GM18499 (cell line): ENCODE measurements around the gene STIM2.
"Not testable (repeated sequence)": the region's sequence is repeated elsewhere in the genome, so short reads cannot be mapped to it uniquely, and the experiment has no call there.

Experiments
- ATAC-seq: cut with Tn5 transposase; IDR thresholded peaks from one replicate; pipeline ENCODE4 v1.9.1; 2021; ENCODE audit warnings: moderate number of reproducible peaks; ENCODE audit not compliant: insufficient read depth, unreplicated experiment

The STIM2 gene

DNA sequence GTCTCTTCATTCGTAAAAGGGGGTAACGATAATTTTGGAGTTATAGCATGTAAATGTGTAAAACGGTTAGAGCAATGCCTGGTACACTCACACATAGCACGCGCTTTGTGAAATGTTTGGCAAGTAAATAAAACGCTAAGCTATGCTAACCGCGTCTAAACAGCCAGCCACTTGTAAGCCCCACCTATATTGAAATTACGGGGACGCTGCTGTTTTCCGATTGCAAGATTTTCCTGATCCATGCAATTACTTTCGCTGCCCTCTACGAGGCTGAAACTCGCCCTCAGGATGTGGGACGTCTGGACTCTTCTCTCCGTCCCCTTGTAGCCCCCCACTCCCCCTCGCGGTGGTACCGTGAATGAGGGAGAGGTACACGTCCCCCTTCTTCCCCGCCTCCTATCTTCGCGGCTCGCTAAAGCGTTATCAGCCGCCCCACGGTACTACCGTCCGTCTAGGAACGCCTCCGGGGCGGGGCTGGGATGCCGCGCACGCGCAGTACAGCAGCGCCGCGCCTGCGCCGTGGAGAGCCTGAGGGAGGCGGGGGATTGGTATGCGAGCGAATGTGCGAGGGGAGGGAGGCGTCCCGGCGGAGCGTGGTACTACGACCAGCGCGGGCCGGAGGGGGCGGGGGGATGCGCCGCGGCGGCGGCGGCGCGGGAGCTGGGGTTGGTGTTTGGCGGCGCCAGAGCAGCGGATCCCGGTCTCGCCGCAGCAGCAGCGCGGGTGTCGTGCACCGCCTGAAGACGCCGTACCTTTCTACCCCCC lies at the start of gene STIM2:
Gene STIM2, plus strand, starts transcription at position 685 of the 765 bp plus-strand sequence.
- peak; percentile 36 for ATAC-seq

DNA sequence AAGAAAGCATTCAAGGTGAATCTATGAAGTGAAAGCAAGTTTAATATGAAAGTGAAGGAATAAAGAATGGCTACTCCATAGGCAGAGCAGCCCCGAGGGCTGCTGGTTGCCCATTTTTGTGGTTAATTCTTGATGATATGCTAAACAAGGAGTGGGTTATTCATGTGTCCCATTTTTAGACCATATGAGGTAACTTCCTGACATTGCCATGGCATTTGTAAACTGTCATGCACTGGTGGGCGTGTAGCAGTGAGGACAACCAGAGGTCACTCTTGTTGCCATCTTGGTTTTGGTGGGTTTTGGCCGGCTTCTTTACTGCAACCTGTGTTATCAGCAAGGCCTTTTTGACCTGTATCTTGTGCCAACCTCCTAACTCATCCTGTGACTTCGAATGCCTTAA lies 49.1 kb upstream of the STIM2 start:
- ATAC-seq, result not testable (repeated sequence)

DNA sequence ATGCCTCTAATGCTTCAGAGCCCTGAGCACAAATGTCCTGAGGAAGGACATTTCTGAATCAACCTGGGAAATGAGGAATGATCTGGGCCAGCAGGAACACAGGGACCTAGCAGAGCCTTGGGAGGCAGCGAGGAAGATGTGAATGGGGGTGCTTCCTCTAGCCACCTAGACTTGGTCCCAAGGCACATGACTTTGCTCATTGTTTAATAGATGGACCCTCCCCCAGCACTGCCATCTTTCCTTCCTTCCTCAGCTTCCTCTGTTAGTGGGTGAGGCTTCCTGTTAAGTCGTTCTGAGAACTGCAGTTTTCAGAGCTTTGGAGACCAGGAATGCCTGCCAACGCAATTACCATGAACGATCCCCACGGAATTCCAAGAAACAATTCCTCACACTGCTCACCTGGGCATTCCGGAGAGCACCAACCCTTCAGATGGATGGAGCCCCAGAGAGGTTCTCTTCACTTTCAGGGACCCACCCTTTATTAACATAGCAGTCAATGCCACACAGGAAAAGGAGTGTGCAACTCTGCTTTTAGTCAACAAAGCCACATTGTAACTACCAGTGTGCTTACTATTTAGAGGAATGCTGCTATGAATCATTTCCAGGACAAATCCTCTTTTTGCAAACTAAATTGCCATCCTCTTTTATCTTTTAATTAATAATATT lies 48.5 kb upstream of the STIM2 start:
- no peak for ATAC-seq

DNA sequence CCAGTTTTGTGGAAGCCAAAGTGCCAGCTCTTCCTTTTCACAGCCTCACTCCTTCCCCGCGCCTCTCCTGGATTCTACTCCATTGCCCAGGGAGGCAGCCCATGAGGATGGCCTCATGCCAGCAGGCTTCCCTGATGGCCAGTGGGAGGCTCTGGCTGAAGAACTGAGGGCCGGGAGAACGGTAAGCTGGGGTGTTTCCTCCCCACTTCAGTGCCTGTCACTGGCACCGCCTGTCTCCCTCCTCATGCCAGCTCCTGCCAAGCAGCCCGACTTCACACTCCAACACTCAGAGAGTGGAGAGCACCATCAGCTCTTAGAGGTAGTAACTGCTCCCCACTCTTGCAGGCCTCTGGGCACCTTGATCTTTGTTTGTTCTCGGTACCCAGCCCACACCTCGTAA lies 46.9 kb upstream of the STIM2 start:
- ATAC-seq, result no peak

DNA sequence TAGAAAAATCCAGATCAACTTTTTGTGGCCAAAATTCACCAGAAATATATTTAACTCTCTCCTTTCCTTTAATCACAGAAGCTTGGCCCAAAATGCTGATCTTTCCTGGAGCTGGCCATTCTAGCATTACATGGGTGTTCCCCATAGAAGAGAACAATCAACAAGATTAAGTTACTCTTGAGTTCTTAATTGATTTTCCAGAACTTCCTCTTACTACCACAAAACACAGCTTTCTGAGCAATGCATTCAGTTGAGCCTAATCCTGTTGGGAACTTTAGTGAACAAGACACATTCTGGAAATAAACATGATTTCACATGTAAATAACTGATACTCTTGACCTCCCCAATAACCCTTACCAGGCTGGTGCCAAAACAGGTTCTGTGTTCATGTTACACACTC lies 45.4 kb upstream of the STIM2 start:
- ATAC-seq, result no peak

DNA sequence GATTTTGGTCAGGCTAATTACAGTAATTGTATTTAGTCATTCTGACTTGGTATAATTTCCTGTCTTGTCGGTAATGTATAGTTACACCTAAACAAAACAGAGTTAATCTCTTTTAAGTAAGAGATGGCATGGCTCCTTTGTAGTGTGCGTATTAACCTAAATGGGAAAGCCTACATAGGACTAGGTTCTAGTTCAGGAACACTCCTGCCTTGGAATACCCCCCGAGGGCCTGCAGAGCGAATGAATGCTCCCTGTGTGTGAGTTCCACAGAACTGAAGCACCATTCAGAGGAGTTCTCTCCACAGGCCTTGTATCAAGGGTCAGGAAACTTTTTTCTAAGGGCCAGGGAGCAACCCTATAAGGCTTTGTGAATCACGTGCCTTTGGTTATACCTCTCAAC lies 44.9 kb upstream of the STIM2 start:
- ATAC-seq, result no peak

DNA sequence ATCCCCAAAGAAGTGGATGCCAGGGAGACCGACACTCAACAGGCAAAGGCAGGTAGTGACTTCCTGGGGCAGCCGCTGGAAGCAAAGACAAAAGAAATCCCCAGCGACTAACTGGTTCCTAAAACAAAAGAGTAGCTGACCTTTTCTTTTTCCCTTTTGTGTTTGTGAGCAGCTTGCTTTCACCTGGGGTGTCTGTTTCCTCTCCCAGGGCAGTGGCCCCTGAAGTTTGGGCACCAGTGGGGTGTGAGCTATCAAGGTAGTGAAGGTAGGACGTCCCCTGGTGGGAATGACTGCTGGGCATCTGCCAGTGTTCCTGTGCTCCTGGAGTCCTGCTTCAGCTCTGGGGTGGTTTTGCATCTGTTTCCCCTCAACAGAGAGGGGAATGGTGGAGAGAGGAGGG lies 41.6 kb upstream of the STIM2 start:
- ATAC-seq, result no peak

DNA sequence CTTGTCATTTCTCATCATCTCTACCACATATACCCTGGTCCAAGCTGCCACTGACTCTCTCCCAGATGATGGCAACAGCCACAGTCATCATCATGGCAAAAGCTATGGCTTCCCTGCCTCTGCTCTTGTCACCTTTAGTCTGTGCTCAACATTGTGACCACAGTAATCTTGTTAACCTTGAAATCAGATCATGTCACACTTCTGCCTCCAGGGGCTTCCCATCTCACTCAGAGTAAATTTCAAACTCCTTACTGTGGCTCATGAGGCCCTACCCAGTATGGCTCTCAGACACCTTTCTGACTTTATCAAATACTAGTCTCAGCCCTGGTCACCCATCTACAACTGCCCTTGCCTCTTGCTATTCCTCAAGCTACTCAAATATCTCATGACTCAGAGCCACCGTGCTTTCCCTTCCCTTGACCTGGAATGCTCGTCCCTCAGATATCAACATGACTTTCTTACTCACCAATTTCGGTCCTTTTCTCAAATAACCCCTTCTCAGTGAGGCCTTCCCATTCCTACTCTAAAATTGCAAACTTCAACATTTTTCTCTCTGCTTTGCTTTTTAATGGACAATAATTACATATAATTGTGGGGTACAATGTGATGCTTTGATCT lies 41.1 kb upstream of the STIM2 start:
- ATAC-seq, result no peak

DNA sequence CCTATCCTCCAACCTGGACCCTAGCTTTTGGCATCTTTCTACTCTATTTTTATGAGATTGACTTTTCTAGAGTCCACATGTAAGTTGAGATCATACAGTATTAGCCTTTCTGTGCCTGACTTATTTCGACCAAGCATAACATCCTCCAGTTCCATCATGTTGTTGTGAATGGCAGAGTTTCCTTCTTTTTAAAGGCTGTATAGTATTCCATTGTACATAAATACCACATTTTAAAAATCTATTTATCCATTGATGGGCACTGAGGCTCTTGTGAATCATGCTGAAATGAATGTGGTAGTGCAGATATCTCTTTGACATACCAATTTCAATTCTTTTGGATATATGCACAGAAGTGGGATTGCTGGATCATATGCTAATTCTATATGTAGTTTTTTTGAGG lies 40.3 kb upstream of the STIM2 start:
- no peak for ATAC-seq

DNA sequence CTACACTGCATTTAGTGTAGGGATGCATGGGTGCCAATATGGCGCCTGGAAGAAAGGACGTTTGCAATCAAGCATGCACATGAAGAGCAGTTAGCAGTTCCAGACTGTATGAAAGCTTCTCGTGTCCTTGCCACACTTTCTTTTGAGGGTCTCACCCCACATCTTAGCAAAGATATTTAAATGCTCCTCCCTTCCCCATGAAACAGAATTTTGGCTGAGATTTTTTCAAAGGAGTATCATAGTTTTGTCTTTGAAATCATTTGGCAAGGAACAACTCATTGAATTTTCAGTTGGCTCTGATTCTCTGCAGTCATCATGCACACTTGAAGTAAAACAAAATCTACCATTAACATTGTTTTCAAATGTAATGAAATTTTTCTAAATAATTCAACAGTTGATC lies 39.6 kb upstream of the STIM2 start:
- no peak for ATAC-seq

DNA sequence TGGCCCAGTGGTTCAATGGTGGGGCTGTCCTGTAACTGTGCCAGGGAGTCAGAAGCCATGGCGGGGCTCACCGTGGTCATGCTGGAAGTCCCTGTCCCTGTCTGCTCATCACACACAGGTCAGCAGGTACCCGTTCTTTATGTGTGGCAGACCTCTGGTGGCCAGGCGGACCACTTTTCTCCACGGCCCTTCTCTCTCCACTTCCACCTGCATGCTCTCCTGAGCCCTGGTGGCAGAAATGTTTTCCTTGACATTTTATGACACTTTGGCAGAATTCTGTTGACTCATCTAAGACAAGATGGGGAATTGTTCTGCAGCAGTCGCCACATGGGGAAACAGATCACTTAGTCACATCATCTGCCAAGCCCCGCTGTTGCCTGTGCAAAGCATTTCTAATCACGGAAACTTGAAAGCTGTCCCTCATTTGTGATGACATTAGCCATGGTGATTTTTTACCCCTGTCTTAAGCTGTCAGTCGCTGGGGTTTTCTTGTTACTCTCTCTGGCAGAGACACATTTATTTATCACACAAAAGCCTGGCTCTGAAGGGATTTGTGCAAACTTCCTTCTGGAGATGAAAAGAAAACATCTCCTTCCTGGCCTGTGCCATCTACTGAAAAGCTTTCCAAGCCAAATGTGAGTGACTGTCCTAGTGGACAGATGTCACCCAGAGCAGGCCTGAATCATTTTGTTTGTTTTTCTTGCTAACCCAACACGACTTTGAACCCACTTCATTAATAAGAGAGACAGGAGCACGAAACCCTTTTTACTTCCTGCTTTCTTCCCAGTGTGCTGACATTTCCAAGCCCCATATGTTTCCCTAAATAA lies 38.8 kb upstream of the STIM2 start:
- ATAC-seq, result no peak

DNA sequence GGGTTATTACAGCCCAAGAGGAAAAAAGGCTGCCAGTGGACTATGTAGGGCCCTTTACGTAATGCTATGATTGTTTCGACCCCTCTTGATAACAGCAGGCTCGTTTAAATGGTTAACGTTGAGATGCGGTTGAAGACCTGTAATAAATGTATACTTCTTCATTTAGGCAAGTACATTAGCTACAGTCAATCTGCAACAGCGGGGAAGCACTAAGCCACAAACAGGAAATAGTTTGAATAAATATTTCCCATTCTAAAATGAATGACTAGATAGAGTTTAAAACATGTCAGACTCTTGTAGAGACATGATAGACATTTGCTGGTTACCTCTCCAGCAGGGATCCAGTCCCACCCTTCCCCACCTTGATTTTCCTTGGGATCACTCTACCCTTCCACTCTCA lies 38.1 kb upstream of the STIM2 start:
- ATAC-seq, result peak; percentile 48

DNA sequence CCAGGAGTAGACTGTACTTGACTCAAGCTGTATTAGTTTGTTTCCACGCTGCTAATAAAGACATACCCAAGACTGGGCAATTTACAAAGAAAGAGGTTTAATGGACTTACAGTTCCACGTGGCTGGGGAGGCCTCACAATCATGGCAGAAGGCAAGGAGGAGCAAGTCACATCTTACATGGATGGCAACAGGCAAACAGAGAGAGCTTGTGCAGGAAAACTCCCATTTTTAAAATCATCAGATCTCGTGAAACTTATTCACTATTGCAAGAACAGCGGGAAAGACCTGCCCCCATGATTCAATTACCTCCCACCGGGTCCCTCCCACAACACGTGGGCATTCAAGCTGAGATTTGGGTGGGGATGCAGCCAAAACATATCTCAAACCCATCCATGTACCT lies 37.7 kb upstream of the STIM2 start:
- ATAC-seq, result not testable (repeated sequence)

DNA sequence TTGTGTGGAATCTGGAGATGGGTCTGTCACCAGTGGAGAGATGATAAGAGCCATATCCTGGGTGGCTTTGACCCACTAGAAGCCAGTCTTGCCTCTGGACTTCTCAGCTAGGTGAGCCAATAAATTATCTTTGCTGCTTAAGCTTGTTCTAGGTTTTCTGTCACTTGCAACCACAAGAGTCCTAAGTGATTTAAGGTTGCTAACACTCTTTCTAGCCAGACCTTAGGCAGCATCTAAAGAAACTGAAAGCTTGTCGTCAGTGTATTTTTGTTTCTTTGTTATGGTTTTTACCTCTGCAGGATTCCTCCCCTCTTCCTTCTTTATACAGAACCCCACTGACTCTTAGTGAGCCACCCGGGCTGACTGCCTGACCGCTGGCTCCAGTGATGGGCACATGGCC lies 37.1 kb upstream of the STIM2 start:
- no peak for ATAC-seq

DNA sequence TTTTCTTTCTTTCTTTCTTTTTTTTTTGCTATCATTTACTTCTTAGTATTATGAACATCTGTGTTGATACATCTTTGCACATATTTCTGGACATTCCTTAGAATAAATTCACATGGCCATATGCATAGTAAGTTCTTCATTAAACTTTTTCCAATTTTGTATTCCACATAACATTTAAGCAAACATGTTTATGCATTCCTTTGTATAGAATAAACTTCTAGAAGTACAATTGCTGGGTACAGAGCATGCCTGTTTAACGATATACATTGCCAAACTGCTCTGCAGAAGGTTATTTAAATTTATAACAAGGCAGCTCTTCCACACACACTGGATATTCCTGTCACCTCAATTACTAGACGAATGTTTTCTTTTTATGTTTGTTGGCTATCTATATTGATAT lies 36.0 kb upstream of the STIM2 start:
- no peak for ATAC-seq

DNA sequence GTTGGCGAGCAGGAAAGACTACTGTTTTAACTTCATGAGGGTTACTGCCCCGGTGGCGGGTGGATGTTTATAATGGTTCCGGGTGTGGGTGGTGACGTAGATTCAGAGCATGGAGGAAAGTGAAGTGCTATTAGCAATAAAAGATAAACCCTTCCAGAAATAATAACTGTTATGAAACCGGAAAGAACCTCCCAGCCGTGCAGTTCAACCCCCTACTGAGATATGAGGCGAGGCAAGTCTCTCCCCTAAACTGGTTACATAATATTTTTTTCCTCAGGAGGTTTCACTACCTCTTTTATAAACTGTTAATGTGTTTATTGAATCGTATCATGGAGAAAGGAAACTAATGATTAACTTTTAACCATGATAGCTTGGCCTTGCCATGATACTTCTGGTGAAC lies 33.9 kb upstream of the STIM2 start:
- peak; percentile 87 for ATAC-seq

DNA sequence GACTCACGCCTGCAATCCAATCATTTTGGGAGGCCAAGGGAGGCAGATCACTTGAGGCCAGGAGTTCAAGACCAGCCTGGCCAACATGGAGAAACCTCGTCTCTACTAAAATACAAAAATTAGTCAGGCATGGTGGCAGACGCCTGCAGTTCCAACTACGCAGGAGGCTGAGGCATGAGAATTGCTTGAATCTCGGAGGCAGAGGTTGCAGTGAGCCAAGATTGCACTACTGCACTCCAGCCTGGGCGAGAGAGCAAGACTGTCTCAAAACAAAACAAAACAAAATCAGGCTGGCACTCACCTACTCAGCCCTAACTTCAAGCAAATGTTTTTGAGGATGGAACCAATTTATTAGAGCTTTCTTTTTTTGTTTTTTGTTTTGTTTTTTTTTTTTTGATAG lies 33.3 kb upstream of the STIM2 start:
- not testable (repeated sequence) for ATAC-seq

DNA sequence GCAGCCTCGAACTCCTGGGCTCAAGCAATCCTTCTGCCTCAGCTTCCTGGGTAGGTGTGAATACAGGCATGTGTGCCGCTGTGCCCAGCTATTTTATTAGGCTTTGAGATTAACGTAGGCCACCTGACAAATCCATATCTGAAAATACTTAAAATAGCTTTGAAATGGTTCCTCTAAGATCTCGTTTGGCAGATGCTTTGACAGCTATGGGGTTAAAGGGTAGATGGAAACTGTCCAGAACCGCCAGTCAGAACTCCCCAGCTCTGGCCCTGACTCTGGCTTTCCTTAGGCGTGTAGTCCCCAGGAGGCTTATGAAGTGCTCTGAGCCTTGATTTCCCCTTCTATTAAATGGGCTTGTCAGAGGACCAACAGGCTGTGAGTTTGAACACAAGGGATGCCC lies 32.8 kb upstream of the STIM2 start:
- ATAC-seq, result no peak

DNA sequence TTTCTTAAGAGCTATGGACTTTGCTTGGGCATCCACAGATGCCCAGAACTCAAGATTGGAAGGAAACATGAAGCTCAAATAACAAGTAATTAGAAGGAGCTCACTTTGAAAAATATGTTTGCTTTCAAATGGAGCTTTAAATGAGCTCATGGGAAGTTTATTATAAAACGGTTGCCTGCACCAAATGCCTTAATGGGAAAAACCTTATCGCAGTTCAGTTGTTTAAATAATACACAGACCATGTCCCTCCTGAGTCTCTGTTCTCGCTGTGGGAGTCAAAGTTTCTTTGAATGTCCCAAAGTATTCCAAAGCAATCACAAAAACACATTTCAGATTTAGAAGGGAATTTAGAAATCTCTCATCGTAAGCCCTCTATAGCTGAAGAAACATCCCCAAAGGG lies 31.6 kb upstream of the STIM2 start:
- no peak for ATAC-seq

DNA sequence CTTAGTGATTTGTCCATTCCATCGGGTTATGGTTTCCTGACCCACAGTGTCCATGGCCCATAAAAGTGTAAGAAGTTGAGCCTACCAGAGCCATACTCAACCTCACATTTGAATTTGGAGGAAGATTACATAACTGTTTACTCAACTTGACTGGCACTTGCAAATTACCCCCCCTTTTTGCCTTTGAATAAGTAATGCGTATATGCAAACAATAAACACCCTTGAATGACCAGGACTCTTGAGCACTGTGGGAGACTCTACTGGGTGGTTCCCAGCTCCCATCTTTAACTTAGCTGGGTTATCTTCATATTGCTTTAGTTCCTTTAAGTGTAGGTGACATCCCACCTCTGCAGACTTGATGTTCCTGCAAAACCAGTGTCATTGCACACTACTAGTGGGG lies 30.6 kb upstream of the STIM2 start:
- ATAC-seq, result no peak

DNA sequence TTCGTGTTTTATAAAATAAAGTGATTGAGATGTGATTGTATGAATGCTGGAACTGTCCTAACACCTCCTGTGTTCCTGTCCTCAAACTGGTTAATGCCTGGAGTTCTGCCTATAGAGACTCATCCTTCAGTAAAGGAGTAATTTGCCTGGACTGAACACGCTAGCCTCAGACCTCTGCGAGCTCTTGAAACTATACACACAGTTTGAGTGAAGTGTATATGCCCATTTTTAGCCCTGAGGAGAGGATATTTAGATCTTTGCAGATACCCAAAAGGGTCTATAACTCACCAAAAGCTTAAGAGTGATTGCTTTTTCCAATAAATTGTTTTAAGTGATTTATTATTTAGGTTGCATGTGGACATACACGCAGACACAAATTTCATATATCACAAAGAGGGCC lies 29.9 kb upstream of the STIM2 start:
- no peak for ATAC-seq
